Stimulated activated CD4-positive, alpha-beta T cell treated with anti-CD3 and anti-CD28 coated beads, Interleukin-4, amount 100 ng/mL, for 4 hours (primary cell): ENCODE data around the gene FCHSD1.

ENCODE experiments used
- DNase-seq, 2 experiments: peaks; one replicate each; pipeline ENCODE4 v3.0.0-alpha.2; 2020

FCHSD1 gene

DNA sequence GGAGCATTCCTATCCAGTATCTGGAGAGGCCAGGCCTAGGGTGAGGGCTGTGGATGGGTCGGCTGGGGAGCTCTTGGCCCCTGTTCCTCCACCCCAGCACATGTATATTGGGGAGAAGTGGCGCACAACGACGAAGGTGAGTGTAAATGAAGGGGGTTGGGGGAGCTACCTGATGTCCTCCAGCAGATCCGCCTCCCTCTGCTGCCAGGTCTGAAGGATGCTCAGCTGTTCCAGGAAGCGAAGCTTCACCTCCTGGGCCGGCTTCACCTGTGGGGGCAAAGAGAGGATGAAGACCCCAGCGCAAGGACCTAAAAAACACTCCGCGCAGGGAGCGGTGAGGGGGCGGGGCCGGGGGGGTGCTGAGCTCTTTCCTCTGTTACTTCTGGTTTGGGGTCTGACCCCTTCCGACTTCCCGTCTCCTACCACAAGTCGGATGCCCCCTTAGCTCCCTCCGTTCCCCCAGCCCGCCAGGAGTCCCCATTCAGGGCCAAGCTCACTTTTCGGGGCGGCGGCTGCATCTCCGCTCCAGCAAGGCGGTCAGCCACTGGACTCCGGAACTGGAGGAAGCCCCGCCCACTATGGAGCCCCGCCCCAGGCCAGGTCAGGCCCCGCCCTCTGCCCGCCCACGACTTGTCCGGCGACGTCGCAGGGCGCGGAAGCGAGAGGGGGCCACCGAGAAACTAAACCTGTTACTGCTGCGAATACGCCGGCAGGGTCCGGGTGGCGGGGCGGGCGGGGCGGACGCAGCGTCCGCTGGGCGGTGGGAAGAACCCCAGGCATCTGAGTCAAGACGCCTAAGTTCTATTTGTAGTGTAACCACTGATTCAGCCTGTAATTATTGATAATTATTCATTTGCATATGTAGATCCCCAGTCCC, at the start of gene FCHSD1:
Gene FCHSD1 (minus strand): TSS at position 568 of the 877 bp plus-strand sequence. CDS start 50 bp downstream, at position 518.
- peak; percentile 69 to 79 for DNase-seq

DNA sequence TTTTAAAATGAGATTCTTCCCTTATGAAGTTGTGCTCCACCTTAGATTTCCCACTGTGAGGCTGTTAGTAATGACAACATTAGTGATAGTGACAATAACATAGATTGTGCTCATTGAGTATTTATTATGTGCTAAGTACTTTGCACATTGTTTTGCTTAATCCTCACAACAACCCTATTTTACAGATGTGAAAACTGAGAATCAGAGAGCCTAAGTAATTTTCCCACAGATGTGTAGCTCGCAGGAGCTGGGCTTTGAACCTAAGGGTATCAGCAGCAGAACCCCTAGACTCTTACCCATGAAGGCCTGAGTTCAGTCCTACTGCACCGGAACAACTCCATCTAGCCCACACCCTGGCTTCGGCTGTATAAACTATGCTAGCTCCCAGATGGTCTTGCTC, 46.4 kb upstream of the FCHSD1 start:
- DNase-seq = no peak

DNA sequence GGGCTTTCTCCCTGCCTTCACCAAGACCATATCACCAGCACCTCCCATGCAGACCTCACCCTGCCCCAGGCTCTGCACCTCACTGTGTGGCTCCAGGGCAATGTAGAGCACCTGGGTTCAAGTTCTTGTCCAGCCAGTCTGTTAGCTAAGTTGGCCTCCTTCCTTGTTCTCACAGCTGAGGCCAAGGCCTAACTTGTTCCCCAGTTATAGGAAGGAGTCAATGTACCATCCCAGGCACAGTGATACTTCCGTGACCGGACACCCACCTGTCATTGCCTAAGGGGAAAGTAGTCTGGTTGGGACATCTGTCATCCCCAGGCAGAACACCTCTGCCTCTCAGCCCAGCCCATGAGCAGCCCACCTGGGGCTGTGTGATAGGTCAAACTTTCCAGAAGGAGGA, 45.2 kb upstream of the FCHSD1 start:
- DNase-seq = no peak

DNA sequence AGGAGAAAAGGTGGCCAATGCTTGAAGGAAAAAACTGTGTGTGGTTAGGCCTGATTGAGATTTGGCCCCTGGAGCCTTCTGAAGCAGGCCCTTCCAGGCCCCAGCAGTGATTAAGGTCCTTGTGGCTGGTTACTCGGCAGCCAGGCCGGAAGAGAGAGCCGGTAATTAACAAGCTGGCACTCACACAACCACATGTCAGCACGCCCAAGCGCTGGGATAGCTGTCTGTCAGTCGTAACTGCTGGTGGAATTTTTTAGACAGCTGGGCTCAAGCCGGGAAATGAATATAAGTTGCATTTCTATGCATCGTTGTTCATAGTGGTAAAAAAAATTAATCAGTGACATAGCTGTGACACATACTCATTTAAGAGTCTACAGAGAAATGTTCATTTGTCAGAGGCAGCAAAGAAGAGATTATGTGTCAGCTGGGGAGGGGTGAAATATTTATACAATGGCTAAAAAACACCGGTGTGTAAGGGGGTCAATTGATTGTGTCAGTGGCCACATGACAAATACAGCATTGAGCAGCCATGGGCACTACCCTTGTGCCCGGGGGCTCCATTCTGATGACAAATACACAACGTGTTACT, 44.5 kb upstream of the FCHSD1 start:
- no peak for DNase-seq

DNA sequence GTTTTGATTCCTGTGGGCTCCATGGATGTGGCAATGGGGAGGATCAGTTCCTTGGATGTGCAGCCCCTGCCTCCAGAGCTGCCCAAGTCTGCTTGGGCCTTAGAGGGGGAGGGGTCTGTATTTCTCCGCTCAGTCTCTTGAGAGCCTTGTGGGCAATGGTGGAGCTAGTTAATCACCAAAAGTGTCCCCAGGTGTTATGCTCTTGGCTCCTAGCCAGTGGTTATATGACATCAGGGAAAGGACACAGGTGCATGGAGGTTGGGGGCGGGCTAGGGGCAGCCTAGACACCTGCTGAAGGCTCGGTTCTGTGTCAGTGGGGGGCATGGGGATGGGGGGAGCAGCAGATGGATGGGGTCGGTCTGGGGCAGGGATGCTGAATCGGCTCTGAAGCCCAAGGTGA, 43.3 kb upstream of the FCHSD1 start:
- DNase-seq = no peak

DNA sequence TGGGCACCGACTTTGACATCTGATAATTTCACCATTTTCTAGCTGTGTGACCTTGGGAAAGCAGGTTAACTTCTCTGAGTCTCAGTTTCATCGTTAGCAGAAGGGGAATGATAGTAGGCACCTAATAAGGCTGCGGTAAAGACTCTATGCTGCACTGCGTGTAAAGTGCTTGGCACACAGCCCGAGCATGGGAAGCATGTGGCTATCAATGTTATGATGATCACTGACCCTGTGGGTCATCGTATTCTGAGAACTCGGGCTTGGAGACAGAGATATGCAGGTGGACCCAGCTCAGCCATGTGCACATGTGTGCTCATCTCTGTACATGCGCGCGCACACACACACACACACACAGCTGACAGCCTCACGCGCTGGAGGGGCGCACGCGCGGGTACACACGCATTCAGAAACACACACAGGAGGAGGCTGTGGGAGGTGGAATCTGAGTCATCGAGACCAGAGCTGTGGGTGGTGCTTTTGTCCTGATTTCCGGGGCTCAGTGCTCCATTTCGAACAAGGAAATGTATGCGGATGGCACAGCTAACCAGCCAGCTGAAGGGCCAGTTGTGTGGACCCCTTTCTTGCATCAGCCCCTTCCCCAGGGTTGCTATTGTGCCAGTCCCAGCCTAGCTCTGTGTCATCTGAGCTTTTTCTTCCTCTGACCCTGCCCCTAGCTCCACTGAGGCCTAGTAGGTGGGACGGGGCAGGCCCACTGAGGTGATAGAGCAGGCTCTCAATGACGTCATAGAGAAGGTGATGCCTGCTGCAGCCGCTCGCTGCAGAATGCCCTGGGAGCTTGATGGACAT, 41.9 kb upstream of the FCHSD1 start:
- DNase-seq = peak; percentile 70 to 86

DNA sequence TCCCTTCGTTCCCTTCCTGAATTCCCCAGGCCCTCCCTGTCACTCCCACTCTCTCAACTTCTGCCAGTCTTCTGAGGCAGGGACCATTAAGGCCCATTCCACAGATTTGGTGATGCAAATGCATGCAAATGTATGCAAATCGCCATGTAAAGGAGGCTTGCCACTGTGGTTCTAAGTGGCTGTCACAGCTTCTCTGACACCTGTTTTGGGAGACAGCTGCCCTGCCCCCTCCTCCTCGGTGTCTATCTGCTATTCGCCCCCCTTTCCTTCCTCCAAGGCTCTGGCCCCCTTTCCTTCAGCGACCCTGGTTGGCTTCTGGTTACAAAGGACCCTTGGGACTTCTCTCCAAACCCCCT, 41.3 kb upstream of the FCHSD1 start:
- no peak for DNase-seq

DNA sequence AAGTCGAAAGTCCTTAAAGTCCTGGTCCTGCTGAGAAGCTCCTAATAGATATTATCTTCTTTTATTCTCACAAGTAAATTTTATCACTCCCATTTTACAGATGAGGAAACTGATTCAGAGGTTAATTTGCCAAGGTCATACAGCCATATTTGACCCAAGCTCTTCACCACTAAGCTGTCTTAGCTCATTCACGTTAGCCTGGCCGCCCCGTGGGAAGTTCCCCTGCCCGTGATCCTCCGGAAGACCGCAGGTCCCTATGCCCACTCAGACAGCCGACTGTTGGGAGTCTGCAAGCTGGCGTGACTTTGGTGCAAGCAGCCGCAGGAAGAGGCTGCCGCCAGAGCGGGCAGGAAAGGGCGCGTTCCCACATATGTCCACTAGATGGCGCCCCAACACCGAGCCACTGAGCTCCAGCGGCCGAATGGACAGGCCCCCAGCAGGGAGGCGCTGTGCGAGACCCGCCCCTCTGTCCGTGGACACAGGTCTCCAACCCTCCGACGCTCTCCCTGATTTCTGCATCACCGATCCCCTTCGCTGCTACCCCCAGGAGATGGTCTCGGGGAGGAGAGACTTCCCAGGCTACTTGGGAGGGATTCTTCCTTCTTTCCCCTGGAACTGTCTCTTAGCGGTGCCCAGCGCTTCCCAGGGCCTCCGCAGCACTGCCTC, 40.8 kb upstream of the FCHSD1 start:
- peak; percentile 75 to 86 for DNase-seq

DNA sequence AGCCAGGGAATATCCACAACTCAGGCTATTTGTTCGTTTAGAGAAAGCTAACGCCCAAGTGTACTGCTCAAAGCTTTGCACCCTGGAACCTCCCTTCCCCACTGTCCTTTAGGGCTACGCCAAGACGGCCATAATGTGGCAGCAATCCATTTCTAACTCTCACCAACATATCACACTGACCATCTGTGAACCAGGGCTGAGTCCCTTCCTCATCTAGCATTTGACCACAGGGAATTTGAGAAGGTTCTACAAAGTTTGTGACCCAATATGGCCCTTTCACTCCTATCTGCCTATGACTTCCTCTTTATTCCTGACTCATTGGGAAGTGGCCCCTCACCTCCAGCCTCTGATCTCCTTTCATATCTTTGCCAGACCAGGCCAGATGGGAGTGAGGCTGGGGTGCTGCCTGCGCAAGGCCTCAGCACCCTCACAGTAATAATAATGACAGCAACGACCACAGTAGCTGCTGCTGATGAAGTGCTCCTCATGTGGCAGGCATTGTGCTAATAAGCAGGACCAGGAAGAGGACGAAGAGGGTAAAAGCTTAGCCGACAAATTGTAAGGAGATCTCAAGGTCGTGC, 40.2 kb upstream of the FCHSD1 start:
- no peak for DNase-seq

DNA sequence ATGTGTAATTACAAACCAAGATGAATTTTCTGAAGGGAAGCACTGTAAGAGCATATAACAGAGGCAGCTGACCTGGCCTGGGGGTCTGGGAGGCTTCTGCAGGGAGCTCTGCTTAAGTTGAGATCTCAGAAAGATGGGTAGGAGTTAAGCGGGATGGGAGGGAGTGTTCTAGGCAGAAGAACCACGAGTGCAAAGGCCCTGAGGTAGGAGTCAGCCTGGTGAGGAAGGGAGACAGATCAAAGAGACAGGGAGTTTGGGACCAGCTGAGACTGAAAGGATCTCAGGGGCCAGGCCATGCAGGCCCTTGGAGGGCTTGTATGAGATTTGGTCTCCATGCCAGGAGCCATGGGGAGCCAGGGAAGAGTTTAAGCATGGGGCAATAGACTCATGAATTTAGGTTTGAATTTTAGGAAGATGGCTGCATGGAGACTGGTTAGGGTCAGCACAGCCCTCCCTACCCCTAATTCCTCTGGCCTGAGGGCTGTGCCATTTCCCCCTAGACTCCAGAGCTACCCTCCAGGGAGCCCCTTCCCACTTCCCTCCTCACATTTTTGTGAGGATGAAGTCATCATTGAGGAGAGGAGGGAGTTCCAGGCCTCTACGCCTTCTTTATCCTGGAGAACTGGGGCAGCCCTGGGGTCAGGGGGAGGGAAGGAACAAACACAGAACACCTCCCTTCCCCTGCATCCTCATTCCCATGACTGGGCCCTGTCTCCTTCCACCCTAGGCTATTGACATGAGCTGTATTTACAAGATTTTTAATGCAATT, 35.6 kb upstream of the FCHSD1 start:
- no peak for DNase-seq

DNA sequence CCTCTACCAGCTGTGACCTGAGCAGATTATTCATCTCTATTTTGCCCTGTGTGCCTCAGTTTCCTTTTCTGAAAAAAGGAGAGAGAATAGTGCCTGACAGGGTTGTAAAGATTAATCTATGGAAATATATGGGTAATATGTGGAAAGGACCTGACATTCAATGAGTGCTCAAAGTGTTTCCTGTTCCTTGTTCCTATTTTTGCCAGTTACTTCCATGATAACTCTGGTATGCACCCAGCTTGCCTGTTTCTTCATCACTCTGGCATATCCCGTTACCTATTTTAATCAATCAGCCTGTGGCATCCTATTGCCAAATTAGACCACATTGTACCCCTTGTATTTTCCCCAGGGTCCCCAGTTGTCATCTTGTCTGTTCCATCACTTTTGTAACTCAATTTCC, 34.4 kb upstream of the FCHSD1 start:
- no peak for DNase-seq

DNA sequence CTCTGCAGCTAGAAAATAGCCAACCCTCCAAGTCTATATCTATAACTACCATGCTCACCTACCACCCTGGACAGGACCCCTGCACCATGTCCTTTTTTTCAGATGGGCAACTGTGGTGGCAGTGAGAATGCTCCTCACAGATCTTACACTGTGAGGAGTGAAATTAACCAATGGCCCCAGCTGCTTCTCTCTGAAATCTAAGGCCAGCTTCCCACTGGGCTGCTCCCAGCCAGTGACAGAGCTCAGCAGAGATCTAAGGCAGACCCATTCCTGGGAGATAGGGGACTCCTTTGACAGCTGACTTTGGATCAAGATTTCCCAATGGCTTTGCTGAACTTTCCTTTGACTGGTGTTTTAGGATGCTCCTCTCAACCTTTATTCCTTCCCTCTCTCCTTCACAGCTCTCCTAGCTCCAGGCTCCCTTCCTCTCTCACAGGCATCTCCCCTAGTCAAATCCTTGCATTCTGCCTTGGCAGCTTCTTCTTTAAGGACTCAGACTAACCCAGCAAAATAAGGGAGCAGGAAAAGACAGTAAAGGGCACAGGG, 32.5 kb upstream of the FCHSD1 start:
- DNase-seq = no peak

DNA sequence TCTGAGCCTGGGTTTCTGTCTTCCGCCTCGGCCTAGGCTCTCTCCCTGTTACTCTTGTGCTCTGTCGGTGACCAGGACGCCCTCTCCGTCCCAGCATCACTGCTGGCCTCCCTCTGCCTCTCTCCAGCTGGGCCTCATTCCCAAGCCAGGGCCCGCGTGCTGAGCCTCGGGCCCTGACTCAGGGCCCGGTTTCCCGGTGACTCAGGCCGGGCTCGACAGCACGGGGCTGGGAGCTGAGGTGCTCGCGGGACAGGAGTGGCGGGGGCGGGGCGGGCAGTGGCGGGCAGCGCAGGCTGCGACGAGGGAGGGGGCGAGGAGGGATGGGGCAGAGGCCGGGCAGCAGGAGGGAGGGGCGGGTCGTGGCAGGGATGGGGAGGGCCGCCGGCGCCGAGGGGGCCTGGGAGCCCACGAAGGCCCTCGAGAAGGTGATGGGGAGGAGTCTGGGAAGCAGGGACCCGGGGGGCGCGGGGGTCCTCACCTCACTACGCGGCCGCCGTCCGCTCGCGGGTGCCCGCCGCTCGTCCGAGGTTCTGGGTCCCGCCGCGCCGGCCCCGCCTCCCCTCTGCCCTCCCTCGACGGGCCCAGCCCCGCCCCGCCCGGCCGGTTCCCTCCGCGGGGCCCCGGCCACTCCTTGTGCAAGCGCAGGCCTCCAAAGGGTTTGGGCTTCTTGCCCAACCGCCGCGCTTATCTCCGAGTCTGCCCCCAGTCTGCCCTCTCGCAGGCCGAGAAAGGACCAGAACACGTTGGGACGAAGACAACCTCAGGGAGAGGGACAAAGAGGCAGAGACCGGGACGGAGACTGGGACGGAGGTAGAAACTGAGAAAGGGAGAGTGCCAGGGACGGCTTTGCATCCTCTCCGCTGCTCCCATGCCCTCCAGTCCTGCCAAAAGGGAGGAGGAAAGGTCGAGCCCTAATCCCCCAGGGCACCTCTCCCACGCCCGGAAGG, 30.8 kb upstream of the FCHSD1 start, which contains the start of gene ARAP3:
Gene ARAP3 (minus strand): TSS at position 536 of the 947 bp plus-strand sequence. CDS start 1,744 bp downstream, outside the sequence.
- DNase-seq = peak; percentile 17 to 40

DNA sequence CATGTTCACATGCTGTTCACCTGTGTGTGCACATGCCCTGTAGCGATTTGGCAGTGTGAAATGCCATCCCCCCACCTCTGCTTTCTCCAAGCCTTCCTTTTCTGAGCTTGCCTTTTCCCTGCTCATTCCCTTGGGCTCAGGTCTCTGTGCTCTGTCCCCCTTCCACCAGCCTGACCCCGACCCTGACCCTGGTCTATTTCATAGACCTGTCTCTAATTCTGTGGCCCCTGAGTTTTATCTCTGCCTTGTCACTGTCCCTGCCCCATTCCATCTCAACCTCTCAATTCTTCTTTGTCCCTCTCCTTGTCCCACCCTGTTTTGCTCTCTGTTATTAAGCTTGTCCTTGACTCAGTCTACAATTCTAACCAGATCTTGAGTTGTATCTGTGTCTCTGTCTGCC, 30.1 kb upstream of the FCHSD1 start:
- DNase-seq = no peak

DNA sequence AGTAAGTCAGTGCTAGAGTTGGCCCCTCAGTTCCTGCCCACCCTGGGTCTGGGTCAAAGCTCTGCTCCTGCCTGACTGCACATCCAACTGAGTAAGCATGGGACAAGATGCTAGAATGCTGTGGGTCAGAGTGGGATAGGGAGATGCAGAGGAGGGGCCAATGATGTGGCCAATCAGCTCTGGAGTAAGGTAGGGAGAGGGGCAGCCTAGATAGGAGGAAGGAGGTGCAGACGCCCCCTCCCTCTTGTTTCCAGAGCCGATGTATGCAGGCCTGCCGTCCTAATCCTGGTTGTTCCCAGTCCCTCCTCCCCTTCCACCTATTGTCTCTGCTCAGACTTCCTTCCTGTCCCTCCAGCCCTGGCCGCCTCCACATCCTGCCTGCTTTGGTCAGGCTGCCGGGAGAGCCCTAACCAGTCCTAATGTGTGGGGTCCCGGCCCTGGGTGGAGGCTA, 29.6 kb upstream of the FCHSD1 start:
- DNase-seq = no peak

DNA sequence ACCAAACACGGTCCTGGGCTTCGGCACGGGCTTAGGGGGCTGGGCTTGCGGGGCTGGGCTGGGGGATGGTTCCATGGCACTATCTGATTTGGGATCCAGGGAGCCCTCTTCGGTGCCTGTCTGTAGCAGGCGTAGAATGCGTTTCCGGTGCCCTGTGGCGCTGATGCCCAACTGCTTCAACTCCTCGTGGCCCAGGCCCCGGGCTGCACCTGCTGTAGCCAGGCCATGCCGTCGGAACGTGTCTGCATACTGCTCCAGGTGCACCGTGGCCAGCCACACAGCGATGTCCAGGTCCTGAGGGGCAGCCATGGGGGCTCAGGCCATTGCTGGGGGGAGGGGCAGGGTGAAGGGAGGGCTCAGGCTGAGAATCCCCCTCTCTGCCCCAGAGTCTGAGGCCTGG, 29.0 kb upstream of the FCHSD1 start:
- no peak for DNase-seq

DNA sequence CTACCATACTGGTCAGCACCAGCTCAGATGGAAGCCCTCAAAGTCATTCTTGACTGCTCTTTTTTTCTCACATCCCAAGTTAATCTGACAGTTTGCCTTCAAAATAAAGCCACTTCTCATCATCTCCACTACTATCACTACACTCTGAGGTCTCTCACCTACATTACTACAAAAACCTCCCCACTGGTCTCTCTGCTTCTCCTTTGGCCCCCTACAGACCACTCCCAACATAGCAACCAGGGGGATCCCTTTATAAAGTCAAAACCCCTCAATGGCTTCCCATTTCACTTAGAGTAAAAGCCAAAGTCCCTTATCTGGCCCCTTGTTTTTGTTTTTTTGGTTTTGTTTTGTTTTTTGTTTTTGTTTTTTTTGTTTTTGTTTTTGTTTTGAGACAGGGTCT, 26.2 kb upstream of the FCHSD1 start:
- no peak for DNase-seq

DNA sequence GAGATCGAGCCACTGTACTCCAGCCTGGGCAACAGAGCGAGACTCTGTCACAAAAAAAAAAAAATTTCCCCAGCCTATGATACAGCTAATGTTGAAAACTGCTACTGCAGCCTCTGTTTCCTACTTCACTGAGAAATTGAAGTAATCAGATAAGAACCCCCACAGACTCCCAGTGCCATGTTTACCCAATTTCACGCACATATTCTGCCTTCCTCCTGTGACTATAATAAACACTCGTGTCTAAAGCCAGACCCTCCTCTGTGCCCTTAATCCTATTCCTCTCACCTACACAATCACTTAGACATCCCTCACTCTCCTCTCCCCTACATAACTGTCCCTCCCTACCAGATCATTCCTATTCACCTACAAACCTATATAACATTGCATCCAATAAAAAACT, 24.5 kb upstream of the FCHSD1 start:
- no peak for DNase-seq

DNA sequence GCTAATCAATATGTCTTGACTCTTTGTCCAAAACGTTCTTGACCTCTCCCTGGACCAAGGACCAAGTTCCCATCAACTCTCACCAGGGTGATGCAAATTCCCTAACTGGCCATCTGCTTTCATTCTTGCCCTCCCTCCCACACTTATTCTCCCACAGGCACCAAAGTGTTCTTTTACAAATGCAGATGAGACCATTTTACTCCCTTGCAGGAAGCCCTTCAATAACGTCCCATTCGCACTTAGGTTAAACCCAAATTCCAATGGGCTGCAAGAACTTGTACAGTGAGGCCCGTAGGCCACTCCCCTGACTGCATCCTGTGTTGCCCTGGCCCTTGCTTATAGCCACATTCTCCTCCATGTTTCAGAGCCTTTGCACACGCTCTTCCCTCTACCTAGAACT, 23.5 kb upstream of the FCHSD1 start:
- DNase-seq = no peak
